Renal cortex interstitium (tissue), 11 donors: Measurements from ENCODE around the gene CCL19. TPM values are rescaled to one million over a fixed set of nuclear protein-coding genes. Genes with fewer than 3 reads are reported as not detected.

ENCODE experiments used
- DNase-seq, 11 donors: peaks; one replicate each; pipeline ENCODE4 v3.0.0-alpha.2; 2013; ENCODE audit warnings: low read depth in 9 of 11, low spot score in 4 of 11; ENCODE audit errors: extremely low read depth in 1 of 11
- polyA plus RNA-seq, 3 donors: library from polyadenylated mRNA; unstranded; fragments of 120-200 nt; gene quantifications; one replicate each; pipeline ENCODE4 v1.2.1, GENCODE V29; 2013; ENCODE audit not compliant: insufficient read length in 3 of 3

The CCL19 gene
- polyA plus RNA-seq, 3 donors = not detected

DNA sequence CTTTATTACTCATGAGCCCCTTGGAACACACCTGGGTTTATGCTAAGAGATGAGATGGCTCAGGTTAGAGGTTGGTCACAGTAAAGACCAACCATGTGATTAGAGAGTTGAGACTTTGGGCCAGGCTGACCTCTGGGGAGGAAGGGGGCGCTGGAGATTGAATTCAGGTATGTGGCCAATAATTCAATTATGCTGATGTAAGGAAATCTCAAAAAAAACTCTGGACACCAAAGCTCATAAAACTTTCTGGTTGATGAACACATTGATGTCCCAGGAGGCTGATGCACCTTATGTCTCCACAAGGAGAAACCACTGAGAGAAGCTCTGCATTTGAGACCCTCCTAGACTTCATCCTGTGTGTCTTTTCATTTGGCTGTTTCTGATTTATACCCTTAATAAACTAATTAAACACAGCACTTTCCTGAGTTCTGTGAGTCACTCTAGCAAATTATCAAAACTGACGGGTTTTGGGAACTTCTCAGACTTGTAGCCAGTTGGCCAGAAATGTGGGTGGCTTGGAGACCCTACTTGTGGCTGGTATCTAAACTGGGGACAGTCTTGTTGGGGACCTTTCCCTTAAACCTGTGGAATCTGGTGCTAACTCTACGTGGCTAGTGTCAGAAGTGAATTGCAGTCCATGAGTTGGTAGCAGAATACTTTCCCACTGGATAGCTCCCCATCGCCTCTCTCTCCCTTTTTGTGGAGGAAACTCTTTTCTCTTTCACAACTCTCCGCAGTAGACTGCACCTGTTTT is 21.1 kb downstream of the CCL19 start:
- DNase-seq = no peak

DNA sequence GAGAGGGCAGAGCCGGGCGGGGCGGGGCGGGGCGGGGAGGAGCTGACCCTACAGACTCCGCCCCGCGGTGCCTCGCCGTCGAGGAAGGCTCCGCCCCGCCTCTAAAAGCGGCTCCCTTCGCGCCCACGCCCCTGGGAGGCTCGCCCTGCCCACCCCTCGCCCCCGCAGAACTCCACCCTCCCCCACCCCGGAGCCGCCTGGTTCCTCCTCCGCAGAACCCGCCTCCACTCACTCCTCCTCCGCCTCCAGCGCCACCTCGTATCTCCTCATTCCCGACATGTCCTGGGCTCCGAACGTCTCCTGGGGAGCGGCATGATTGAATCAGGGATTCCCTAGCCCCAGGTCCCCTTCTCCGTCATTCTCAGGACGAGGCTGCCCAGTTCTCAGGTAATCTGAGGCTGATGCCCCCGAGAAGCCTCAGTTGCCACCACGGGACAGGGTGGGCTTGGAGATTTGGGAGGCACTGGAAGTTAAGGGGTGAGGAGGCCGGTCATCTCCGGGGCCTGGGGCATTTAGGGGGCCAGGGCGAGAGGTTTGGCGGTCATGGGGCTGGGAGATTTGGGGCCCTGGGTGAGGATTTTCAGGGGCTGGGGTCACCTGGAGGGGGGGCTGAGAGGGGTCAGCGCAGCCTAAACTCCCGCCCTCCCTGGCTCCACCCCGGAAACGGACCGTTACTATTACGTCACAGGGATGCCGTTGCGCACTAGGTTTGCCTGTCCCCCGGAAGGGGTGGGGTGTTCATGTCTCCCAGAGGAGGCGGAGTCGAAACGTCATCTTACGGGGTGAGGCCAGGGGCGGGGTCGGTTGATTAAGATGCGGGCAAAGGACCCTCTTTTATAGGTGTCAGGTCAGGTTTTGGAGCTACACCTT is 25.5 kb downstream of the CCL19 start:
- peak; percentile 82 to 94 (median 91) for DNase-seq

DNA sequence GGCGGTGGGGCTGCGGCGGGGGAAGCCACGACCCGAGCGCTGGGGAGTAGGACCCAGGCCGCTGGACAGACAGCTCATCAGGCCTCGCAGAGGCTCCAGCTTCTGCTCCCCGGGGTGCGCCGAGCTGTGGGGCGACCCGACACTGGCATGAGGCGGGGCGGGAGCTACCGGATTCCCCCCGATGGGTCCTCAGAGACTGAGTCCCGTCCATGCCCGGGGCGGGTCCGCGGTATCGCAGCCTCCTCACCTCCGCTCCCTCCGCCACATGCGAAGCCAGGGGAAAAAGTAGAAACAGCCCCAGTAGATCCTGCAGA is 26.1 kb downstream of the CCL19 start:
- DNase-seq = no peak

DNA sequence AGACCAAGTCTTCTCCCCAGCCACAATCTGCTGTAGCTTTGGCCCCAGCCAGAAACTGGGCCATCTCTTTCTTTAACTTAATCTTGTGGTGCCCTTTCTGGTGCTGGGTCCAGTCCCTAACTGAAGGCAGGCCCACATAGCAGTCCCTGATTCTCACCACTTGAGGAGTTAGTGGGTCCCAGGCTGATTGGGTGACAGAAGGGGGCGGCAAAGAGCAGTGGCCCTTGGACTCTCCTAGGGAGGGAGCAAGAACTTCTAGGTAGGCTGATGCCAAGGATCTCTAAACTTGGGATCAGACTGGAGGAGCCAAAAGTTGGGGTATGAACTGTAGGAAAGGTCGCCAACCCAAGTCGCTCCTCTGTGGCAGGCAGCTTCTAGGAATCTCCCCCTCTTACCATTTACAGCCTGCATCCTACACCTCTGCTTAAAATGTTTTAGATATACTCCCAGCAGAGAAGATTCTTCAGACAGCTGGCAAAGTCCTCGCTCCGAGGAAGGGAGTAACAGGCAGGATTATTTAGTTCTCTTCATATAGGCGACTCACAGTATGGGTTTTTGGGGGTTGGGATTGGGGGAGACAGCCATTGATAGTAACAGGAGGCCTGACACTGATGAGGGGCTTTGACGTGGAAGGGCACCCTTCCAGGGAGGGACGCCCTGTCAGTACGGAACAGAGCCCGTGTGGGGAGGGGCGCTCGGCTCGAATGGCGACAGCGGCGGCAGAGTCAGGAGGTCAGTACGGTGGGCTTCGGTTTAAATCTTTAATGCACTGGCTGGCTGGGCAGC is 26.6 kb downstream of the CCL19 start:
- DNase-seq = peak in 2 of 11 donors; percentile 63 to 72

DNA sequence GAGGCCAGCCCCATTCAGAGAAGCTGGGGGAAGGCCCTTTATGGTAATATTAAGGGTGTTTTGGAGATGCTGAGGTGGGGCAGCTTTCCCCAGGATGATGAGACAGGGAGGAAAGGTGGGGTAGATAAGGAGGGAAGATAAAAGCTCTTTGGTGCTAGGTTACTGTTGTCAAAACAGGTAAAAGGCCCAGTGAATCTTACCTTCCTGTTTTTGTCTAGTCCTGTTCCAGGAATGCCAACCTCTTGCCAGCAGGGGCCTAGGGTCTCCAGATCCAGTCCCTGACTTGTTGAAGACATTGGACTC is 27.8 kb downstream of the CCL19 start:
- DNase-seq = no peak

- no peak for DNase-seq
Observed at GRCh38 chr9:34662526-34663302, 28.4 kb downstream of the CCL19 start, which contains the start of gene CCL27. CCL27 (minus strand) TSS chr9:34662657; CDS start chr9:34662633, 24 bp downstream.

GRCh38 chr9:34659592-34660253 is 31.4 kb downstream of the CCL19 start:
- DNase-seq = no peak

DNA sequence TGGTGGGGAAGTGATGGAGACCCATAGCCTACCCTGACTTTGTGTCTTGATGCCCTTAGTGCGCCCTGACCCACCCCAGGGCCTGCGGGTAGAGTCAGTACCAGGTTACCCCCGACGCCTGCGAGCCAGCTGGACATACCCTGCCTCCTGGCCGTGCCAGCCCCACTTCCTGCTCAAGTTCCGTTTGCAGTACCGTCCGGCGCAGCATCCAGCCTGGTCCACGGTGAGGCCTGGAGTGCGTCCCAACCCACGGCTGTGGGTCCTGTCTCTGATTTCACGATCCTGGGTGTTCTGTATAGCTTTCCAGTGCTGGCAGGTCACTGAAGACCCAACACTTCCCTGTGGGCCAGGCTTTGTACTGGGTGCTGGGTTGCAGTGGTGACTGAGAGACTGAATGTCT is 32.6 kb downstream of the CCL19 start:
- DNase-seq = no peak

DNA sequence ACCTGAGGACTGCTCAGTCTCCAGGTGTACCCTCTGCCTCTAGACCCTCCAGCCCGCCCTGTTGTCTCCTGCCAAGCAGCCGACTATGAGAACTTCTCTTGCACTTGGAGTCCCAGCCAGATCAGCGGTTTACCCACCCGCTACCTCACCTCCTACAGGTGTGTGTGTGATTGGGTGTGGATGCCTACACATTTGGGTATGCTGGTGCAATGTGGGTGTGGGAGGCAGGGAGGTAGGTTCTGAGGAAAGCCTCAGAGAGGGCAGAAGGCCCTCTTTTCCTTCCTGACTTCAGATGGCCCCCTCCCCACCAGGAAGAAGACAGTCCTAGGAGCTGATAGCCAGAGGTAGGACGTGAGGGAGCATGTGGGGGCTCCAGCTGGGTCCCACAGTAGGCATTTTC is 34.1 kb downstream of the CCL19 start:
- DNase-seq = no peak

GRCh38 chr9:34655394-34655793 is 35.7 kb downstream of the CCL19 start:
- DNase-seq = no peak

- DNase-seq = no peak
Observed at GRCh38 chr9:34654323-34655051, 36.6 kb downstream of the CCL19 start.

DNA sequence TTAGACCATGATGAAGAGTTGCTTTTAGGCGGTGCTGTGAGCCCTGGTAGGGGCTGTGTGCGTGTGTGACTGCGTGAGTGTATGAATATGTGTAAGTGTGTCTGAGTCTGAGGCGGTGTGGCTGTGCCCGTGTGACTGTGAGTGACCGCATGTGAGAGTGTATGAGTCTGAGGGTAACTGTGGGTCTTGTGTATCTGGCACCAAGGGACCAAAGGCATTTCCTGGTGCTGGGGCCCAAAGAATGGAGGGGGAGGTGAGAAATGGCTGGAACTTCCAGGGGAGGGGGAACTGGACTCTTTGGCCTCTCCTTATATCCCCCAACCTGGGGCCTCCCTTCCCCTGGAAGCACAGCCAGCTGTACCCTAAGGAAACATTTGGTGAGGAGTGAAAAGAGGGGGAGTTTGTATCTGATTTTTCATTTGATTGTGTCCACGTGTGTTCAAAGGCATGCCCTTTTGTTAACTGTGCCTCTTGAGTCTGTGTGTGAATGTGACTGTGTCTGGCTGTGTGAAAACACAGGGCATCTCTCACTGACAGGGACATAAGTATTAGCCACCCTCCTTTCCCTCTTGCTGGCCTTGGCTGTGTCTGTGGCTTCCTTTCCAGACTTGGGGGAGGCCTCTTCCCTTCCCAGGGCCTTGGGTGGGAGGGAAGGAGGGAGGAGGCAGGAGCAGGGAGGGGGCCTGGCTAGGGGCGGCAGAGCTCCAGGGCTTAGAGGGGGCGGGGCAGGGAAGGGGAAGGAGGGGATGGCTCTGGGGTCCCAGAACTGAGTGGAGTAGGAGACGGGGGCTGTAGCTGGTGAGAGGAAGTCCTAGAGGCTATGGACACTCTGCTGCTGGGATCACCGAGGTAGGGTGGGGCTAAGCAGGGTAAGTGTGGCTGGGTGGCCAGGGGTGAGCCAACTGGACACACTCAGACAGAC is 37.7 kb downstream of the CCL19 start:
- DNase-seq = peak in 3 of 11 donors; percentile 52 to 68 (median 56)

DNA sequence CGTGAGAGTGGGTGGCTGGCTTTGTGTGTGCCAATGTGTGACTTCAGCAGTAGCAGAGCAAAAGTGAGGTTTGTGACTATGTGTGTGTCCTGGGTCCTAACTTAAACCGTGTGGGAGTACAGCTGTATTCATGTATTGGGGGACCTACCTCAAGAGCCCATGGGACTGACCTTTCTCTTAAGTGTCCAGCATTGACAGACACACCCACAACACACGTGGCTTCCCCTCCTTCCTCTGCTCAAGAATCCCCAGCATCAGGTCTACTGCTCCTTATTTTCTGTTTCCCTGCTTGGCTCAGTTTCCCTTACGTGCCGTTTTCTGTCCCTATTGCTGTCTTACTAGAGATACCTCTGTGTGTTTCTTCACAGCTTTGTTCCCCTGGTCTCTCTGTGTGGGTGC is 38.5 kb downstream of the CCL19 start:
- no peak for DNase-seq

GRCh38 chr9:34651876-34652601 is 39.0 kb downstream of the CCL19 start, which contains the start of gene IL11RA:
IL11RA (plus strand) TSS chr9:34652185; CDS start chr9:34655218, 3,033 bp downstream.
- peak in 7 of 11 donors; percentile 63 to 81 (median 70) for DNase-seq

- DNase-seq = no peak
Observed at GRCh38 chr9:34651321-34651720, 39.8 kb downstream of the CCL19 start.

- DNase-seq = no peak
Observed at GRCh38 chr9:34650816-34651215, 40.3 kb downstream of the CCL19 start.
